CD4-positive, alpha-beta T cell (primary cell): ENCODE results near the gene NEB. TPM values are rescaled to one million over a fixed set of nuclear protein-coding genes. Genes with fewer than 3 reads are reported as not detected.

Experiments
- ATAC-seq: fragments of 200-7000 bp; cut with Tn5 transposase; one replicate; pipeline ENCODE4 v1.10.0; 2022; ENCODE audit warnings: mild to moderate bottlenecking; ENCODE audit not compliant: poor library complexity
- CTCF ChIA-PET: fragments of 350-600 bp; sonication (Branson Sonifier 250); formaldehyde crosslinking; loops from one replicate; lab custom pipeline; 2021; ENCODE audit warnings: antibody characterized with exemption, inconsistent platforms; lab: Charles Lee
- POLR2A ChIA-PET: fragments of 350-600 bp; sonication (Branson Sonifier 250); formaldehyde crosslinking; loops from one replicate; lab custom pipeline; 2021; ENCODE audit warnings: antibody characterized with exemption, inconsistent platforms; lab: Charles Lee
- DNase-seq, 14 experiments: peaks; one replicate each; pipeline ENCODE4 v3.0.0-alpha.2; 2013 to 2020; ENCODE audit warnings: mixed read lengths in 2 of 14
- H3K27ac ChIP-seq, 2 donors: one replicate each; pipeline versions ENCODE4 v1.5.1 to v1.7.0; 2013; ENCODE audit warnings: low read length in 2 of 2, low read depth in 1 of 2, mild to moderate bottlenecking in 1 of 2
- H3K27me3 ChIP-seq, 2 experiments: 1 replicate in 1 of 2; 2 replicates in 1 of 2; pipeline versions ENCODE4 v1.6.1 to v1.7.0; 2013; ENCODE audit warnings: low read length in 2 of 2, control low read depth in 1 of 2, mild to moderate bottlenecking in 1 of 2, moderate library complexity in 1 of 2; ENCODE audit not compliant: insufficient read depth in 2 of 2, control insufficient read depth in 1 of 2
- H3K36me3 ChIP-seq: one replicate; pipeline ENCODE4 v1.6.1; 2013; ENCODE audit warnings: low read length, control low read depth; ENCODE audit not compliant: insufficient read depth
- H3K4me1 ChIP-seq: one replicate; pipeline ENCODE4 v1.6.1; 2013; ENCODE audit warnings: low read length, control low read depth; ENCODE audit not compliant: insufficient read depth
- H3K4me3 ChIP-seq: one replicate; pipeline ENCODE4 v1.5.1; 2013; ENCODE audit warnings: mild to moderate bottlenecking, low read length, moderate library complexity
- H3K9me3 ChIP-seq, 2 experiments: 1 replicate in 1 of 2; 2 replicates in 1 of 2; pipeline versions ENCODE4 v1.6.1 to v1.7.0; 2013; ENCODE audit warnings: low read length in 2 of 2, mild to moderate bottlenecking in 2 of 2, control low read depth in 1 of 2, moderate library complexity in 1 of 2; ENCODE audit not compliant: control insufficient read depth in 1 of 2, insufficient read depth in 1 of 2
- H3K27ac Mint-ChIP-seq: one replicate; pipeline ENCODE4 v1.8.0; 2020; ENCODE audit warnings: mixed read lengths
- H3K27me3 Mint-ChIP-seq: one replicate; pipeline ENCODE4 v1.8.0; 2021; ENCODE audit warnings: mixed read lengths
- H3K36me3 Mint-ChIP-seq: one replicate; pipeline ENCODE4 v1.8.0; 2021; ENCODE audit warnings: low read depth, mixed read lengths
- H3K4me1 Mint-ChIP-seq: one replicate; pipeline ENCODE4 v1.8.0; 2021; ENCODE audit warnings: low read depth, mixed read lengths
- H3K4me3 Mint-ChIP-seq: one replicate; pipeline ENCODE4 v1.8.0; 2020; ENCODE audit warnings: mild to moderate bottlenecking, mixed read lengths
- H3K9me3 Mint-ChIP-seq: one replicate; pipeline ENCODE4 v1.8.0; 2020; ENCODE audit warnings: mixed read lengths
- intact Hi-C, 2 experiments: fragments of 100-400 bp; cut with DNase I in 1 of 2; cut with micrococcal nuclease in 1 of 2; formaldehyde crosslinking; loops; one replicate each; pipeline versions ENCODE4 v1.15.1 to v1.9.0; 2023 to 2025; cut with DNase I, micrococcal nuclease
- total RNA-seq, 174 experiments: library from RNA in 2 of 174; stranded (reverse) in 2 of 174; gene quantifications; one replicate each; pipeline ENCODE4 v1.2.3 and lab custom pipeline; 2021 to 2026
- TF ChIP-seq, protein P1 (sequence below): fragments of 200-600 bp; IDR thresholded peaks from one replicate; pipeline ENCODE4 v1.8.0; 2022; ENCODE audit warnings: antibody characterized with exemption, mild to moderate bottlenecking

The NEB gene
- total RNA-seq, 2 experiments from 2014 or later, result 1.2 to 1.8 TPM

DNA sequence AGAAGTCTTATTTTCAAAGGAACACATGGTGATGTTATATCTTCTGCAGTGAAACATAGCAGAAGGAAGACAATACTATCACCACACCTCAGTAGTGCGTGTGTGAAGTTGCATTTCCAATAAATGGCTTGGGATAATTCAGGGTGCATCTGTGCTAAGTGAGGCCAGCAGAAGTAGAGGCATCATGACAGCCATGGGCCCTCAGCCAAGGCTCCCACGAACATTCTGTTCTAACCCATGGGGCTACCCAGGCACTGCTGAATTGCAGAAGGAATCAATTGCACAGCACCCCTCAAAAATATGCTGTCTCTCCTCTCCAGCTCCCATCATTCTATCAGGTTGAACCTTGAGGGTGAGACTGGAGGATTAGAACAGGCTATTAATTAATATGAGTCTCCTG is 185.1 kb downstream of the NEB start:
- no peaks in the 10 kb centered on the region for H3K9me3 Mint-ChIP-seq
- Histone ChIP-seq H3K27ac (no peak overlapping the region), H3K9me3 (no peaks in the 10 kb centered on the region), H3K4me1 (no peaks in the 10 kb centered on the region), H3K4me3 (no peak overlapping the region), H3K27me3 (no peaks in the 10 kb centered on the region), H3K36me3 (no peaks in the 10 kb centered on the region)
- CTCF ChIA-PET, result interaction anchor here (1.2 kb wide), 1 partner anchor 12 kb away, joined by 3 read pairs; no protein-coding TSS in a partner anchor
- POLR2A ChIA-PET, result no interaction called here
- H3K36me3 Mint-ChIP-seq, result peaks cover 16% of the 10 kb centered on the region
- H3K4me1 Mint-ChIP-seq, result no peaks in the 10 kb centered on the region
- H3K27me3 Mint-ChIP-seq, result no peaks in the 10 kb centered on the region
- ATAC-seq (no peak), DNase-seq (no peak)
- no peak overlapping the region for H3K27ac Mint-ChIP-seq
- no peak overlapping the region for H3K4me3 Mint-ChIP-seq
- intact Hi-C loops, result no loop called here
- TF ChIP-seq, protein P1, sequence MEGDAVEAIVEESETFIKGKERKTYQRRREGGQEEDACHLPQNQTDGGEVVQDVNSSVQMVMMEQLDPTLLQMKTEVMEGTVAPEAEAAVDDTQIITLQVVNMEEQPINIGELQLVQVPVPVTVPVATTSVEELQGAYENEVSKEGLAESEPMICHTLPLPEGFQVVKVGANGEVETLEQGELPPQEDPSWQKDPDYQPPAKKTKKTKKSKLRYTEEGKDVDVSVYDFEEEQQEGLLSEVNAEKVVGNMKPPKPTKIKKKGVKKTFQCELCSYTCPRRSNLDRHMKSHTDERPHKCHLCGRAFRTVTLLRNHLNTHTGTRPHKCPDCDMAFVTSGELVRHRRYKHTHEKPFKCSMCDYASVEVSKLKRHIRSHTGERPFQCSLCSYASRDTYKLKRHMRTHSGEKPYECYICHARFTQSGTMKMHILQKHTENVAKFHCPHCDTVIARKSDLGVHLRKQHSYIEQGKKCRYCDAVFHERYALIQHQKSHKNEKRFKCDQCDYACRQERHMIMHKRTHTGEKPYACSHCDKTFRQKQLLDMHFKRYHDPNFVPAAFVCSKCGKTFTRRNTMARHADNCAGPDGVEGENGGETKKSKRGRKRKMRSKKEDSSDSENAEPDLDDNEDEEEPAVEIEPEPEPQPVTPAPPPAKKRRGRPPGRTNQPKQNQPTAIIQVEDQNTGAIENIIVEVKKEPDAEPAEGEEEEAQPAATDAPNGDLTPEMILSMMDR, result no peak

DNA sequence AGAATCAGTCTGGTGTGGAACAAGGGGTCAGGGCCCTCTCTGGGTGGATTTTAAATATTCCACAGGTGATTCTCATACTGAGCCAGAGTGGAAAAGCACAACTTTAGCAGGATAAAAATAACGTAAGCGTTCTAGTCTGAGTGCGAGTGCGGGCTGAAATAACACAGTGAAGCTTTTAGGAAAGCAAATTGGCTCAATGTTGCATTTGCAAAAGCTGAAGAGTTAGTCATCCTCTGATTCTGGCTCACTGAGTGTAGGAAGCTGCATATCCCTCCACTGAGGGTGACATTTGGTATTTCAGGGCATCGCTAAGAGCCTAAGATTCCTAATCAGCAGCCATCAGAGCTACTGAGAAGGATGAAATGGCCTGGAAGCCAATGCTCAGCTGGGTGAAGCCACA is 189.8 kb downstream of the NEB start:
- Histone ChIP-seq H3K27me3 (no peaks in the 10 kb centered on the region), H3K4me1 (no peaks in the 10 kb centered on the region), H3K4me3 (no peak overlapping the region), H3K27ac (no peak overlapping the region), H3K36me3 (no peaks in the 10 kb centered on the region), H3K9me3 (no peaks in the 10 kb centered on the region)
- Mint-ChIP-seq H3K27ac (no peak overlapping the region), H3K4me3 (no peak overlapping the region), H3K36me3 (no peaks in the 10 kb centered on the region), H3K27me3 (no peaks in the 10 kb centered on the region), H3K4me1 (no peaks in the 10 kb centered on the region), H3K9me3 (no peaks in the 10 kb centered on the region)
- POLR2A ChIA-PET, result no interaction called here
- TF ChIP-seq, protein P1, result no peak
- intact Hi-C loops, result no loop called here
- ATAC-seq (no peak), DNase-seq (no peak)
- CTCF ChIA-PET, result no interaction called here

DNA sequence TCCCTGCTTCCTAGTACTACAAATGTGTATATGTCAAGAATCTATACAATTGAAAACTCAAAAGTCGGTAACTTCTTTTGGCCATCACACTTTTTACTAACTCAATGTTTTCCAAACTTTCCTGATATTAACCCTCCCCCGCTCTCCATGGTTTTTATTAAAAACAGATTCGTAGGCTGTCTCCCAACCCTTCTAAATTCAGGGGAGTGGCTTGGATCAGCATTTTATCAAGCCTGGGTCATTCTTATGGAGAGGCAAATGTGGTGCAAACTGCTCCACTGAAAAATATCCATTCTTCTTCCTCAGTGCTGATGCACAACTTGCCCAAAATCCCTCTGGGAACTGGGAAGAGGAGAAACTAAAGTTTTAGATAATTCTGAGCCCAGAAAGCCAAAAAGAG is 190.4 kb downstream of the NEB start:
- Histone ChIP-seq H3K27ac (no peak overlapping the region), H3K4me1 (no peaks in the 10 kb centered on the region), H3K4me3 (no peak overlapping the region), H3K36me3 (no peaks in the 10 kb centered on the region), H3K9me3 (no peaks in the 10 kb centered on the region), H3K27me3 (no peaks in the 10 kb centered on the region)
- CTCF ChIA-PET, result no interaction called here
- ATAC-seq, result no peak
- Mint-ChIP-seq H3K27me3 (no peaks in the 10 kb centered on the region), H3K4me1 (no peaks in the 10 kb centered on the region), H3K9me3 (no peaks in the 10 kb centered on the region), H3K4me3 (no peak overlapping the region), H3K27ac (no peak overlapping the region), H3K36me3 (no peaks in the 10 kb centered on the region)
- TF ChIP-seq, protein P1, result no peak
- DNase-seq, result no peak
- POLR2A ChIA-PET, result no interaction called here
- intact Hi-C loops, result no loop called here
